ENCODE data around the gene KIRREL3.

DNA sequence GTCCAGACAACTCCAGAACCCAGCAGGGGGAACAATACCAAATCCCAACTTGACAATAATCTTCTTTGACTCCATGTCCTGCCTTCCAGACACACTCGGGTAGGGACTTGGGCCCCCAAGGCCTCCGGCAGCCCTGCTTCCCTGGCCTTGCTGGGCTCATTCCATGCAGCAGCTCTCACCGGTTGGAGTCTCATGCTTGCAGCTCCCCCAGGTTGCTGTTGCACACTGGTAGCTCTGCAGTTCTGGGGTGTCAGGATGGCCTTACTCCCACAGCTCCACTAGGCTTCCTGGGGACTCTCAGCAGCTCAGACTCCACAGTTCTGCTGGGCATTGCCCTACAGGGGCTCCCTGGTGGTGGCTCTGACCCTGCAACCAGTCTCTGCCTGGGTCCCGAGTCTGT lies 602.3 kb downstream of the KIRREL3 start:
- TF ChIP-seq RCOR1 (IDR thresholded peaks at IDR 0.05; ENCODE audit: low read depth, low read length), result no peak
- TF ChIP-seq CHD4 (IDR thresholded peaks at IDR 0.05; ENCODE audit: borderline replicate concordance), result no peak
- TF ChIP-seq PBX3 (IDR thresholded peaks at IDR 0.05), result no peak

All from A549 (cell line).